GM12878 (cell line): ENCODE measurements around the gene SFT2D3. TPM values are rescaled to one million over a fixed set of nuclear protein-coding genes. Genes with fewer than 3 reads are reported as not detected.

Source experiments
- ASH2L ChIP-seq: fragments of 300-600, 200-600 bp; sonication (generic); IDR thresholded peaks from 2 replicates; pipeline ENCODE4 v1.6.1; 2017; ENCODE audit warnings: low read depth, mild to moderate bottlenecking, borderline replicate concordance
- CBFB ChIP-seq: IDR thresholded peaks from 2 replicates; pipeline ENCODE4 v1.6.1; 2016; ENCODE audit warnings: antibody characterized with exemption, low read depth
- CREB1 ChIP-seq: IDR thresholded peaks from 2 replicates; pipeline ENCODE4 v1.6.1; 2012; ENCODE audit warnings: low read depth, mild to moderate bottlenecking, inconsistent platforms
- GABPA ChIP-seq: IDR thresholded peaks from 2 replicates; pipeline ENCODE4 v1.6.1; 2014; ENCODE audit warnings: antibody characterized with exemption, low read depth, mild to moderate bottlenecking, inconsistent platforms
- HDAC2 ChIP-seq: fragments of 200-600 bp; sonication (generic); IDR thresholded peaks from 2 replicates; pipeline ENCODE4 v1.6.1; 2017
- KLF5 ChIP-seq: fragments of 450-650 bp; IDR thresholded peaks from 2 replicates; pipeline ENCODE4 v1.6.1; 2014; ENCODE audit warnings: mild to moderate bottlenecking; ENCODE audit not compliant: partially characterized antibody
- LARP7 ChIP-seq: fragments of 450-650 bp; IDR thresholded peaks from 2 replicates; pipeline ENCODE4 v1.6.1; 2017; ENCODE audit warnings: mild to moderate bottlenecking
- PAX5 ChIP-seq: IDR thresholded peaks from 2 replicates; pipeline ENCODE4 v1.6.1; 2011; ENCODE audit warnings: low read depth, low read length, borderline replicate concordance
- POU2F2 ChIP-seq: IDR thresholded peaks from 3 replicates; pipeline ENCODE4 v1.6.1; 2011; ENCODE audit warnings: low read depth, mild to moderate bottlenecking, low read length, borderline replicate concordance
- RBBP5 ChIP-seq: fragments of 200-600 bp; sonication (generic); conservative IDR thresholded peaks from 2 replicates; pipeline ENCODE4 v1.6.1; 2016
- SMAD1 ChIP-seq: fragments of 450-650 bp; IDR thresholded peaks from 2 replicates; pipeline ENCODE4 v1.6.1; 2018; ENCODE audit warnings: mild to moderate bottlenecking, low read depth; ENCODE audit not compliant: partially characterized antibody
- SMAD5 ChIP-seq: IDR thresholded peaks from 2 replicates; pipeline ENCODE4 v1.6.1; 2016; ENCODE audit warnings: antibody characterized with exemption, low read depth
- TAF1 ChIP-seq: IDR thresholded peaks from 2 replicates; pipeline ENCODE4 v1.6.1; 2011; ENCODE audit warnings: mild to moderate bottlenecking, low read depth, low read length, borderline replicate concordance
- polyA plus RNA-seq, 11 experiments: library from polyadenylated mRNA; depleted of rRNA in 4 of 11; unstranded in 6 of 11; stranded (reverse) in 5 of 11; fragments of >200 nt; fragmentation: Nextera tagmentation in 4 of 11; fragmentation: Illumina TruSeq in 1 of 11; extraction: Ambion mirVana in 4 of 11; extraction: Trizol in 1 of 11; gene quantifications; 1 replicate in 1 of 11; 2 replicates in 10 of 11; pipeline versions ENCODE4 v1.2.1 to v1.2.3, GENCODE V29; 2011 to 2016; ENCODE audit warnings: inconsistent platforms in 2 of 11, missing spikeins in 2 of 11, low read depth in 1 of 11
- total RNA-seq, 4 experiments: library from RNA; depleted of rRNA in 3 of 4; stranded (reverse); fragments of >200 nt in 3 of 4; fragmentation: Illumina TruSeq in 1 of 4; extraction: Trizol in 1 of 4; gene quantifications; 2 replicates each; pipeline versions ENCODE4 v1.2.1 to v1.2.3, GENCODE V29; 2013 to 2021
- TF ChIP-seq, protein P1 (sequence below): IDR thresholded peaks from 2 replicates; pipeline ENCODE4 v1.6.1; 2012; ENCODE audit warnings: low read depth, low read length, improper control_type of control experiment
- TF ChIP-seq, protein P2 (sequence below): IDR thresholded peaks from 2 replicates; pipeline ENCODE4 v1.6.1; 2012; ENCODE audit warnings: mild to moderate bottlenecking, low read depth, low read length
- TF ChIP-seq, protein P3 (sequence below): IDR thresholded peaks from 2 replicates; pipeline ENCODE4 v1.6.1; 2012; ENCODE audit warnings: improper control_type of control experiment, low read depth, low read length; ENCODE audit not compliant: insufficient replicate concordance
- TF ChIP-seq, protein P4 (sequence below): fragments of 450-650 bp; IDR thresholded peaks from 2 replicates; pipeline ENCODE4 v1.6.1; 2016; ENCODE audit warnings: mild to moderate bottlenecking, moderate library complexity, borderline replicate concordance

Gene SFT2D3
- total and polyA plus RNA-seq, 10 of the 15 experiments (the other 5 are each of a cell fraction or from before 2014, with no cell fraction given), result 4.2 to 8.4 (median 6.6) TPM; not detected in 4

DNA sequence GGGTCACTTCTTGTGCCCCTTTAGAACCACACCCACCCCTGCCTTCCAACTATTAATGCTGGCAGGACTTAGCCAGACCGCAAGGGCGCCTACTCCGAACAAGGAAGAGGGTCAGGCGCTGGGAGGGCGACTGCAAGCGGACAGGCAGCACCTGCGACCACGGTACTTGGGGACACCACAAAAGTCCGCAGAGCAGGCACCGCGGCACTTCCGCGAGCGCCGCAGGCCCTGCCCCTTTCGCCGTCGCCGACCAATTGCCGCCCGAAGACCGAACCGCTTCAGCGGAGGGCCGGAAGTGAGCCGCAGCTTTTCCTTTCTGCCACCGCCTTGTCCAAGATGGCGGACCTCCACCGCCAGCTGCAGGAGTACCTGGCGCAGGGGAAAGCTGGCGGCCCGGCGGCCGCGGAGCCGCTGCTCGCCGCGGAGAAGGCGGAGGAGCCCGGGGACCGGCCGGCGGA is at the start of gene SFT2D3 (continued):
- TF ChIP-seq, protein P1, sequence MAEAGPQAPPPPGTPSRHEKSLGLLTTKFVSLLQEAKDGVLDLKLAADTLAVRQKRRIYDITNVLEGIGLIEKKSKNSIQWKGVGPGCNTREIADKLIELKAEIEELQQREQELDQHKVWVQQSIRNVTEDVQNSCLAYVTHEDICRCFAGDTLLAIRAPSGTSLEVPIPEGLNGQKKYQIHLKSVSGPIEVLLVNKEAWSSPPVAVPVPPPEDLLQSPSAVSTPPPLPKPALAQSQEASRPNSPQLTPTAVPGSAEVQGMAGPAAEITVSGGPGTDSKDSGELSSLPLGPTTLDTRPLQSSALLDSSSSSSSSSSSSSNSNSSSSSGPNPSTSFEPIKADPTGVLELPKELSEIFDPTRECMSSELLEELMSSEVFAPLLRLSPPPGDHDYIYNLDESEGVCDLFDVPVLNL, result no peak
- TF ChIP-seq GABPA (peak; percentile 75), CBFB (peak; percentile 83), CREB1 (peak; percentile 67; the same call in 1 of the 2 replicates), SMAD5 (peak; percentile 82; the same call in 1 of the 2 replicates), POU2F2 (peak; percentile 83; the same call in 2 of the 3 replicates), RBBP5 (no peak), TAF1 (peak; percentile 98), LARP7 (no peak), HDAC2 (no peak), SMAD1 (peak; percentile 55), ASH2L (0 out of 2 replicates have a peak, but pooled peaks have one; percentile 14), PAX5 (no peak), KLF5 (peak; percentile 56)
- TF ChIP-seq, protein P2, sequence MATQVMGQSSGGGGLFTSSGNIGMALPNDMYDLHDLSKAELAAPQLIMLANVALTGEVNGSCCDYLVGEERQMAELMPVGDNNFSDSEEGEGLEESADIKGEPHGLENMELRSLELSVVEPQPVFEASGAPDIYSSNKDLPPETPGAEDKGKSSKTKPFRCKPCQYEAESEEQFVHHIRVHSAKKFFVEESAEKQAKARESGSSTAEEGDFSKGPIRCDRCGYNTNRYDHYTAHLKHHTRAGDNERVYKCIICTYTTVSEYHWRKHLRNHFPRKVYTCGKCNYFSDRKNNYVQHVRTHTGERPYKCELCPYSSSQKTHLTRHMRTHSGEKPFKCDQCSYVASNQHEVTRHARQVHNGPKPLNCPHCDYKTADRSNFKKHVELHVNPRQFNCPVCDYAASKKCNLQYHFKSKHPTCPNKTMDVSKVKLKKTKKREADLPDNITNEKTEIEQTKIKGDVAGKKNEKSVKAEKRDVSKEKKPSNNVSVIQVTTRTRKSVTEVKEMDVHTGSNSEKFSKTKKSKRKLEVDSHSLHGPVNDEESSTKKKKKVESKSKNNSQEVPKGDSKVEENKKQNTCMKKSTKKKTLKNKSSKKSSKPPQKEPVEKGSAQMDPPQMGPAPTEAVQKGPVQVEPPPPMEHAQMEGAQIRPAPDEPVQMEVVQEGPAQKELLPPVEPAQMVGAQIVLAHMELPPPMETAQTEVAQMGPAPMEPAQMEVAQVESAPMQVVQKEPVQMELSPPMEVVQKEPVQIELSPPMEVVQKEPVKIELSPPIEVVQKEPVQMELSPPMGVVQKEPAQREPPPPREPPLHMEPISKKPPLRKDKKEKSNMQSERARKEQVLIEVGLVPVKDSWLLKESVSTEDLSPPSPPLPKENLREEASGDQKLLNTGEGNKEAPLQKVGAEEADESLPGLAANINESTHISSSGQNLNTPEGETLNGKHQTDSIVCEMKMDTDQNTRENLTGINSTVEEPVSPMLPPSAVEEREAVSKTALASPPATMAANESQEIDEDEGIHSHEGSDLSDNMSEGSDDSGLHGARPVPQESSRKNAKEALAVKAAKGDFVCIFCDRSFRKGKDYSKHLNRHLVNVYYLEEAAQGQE, result peak; percentile 46; the same call in 1 of the 2 replicates
- TF ChIP-seq, protein P3, sequence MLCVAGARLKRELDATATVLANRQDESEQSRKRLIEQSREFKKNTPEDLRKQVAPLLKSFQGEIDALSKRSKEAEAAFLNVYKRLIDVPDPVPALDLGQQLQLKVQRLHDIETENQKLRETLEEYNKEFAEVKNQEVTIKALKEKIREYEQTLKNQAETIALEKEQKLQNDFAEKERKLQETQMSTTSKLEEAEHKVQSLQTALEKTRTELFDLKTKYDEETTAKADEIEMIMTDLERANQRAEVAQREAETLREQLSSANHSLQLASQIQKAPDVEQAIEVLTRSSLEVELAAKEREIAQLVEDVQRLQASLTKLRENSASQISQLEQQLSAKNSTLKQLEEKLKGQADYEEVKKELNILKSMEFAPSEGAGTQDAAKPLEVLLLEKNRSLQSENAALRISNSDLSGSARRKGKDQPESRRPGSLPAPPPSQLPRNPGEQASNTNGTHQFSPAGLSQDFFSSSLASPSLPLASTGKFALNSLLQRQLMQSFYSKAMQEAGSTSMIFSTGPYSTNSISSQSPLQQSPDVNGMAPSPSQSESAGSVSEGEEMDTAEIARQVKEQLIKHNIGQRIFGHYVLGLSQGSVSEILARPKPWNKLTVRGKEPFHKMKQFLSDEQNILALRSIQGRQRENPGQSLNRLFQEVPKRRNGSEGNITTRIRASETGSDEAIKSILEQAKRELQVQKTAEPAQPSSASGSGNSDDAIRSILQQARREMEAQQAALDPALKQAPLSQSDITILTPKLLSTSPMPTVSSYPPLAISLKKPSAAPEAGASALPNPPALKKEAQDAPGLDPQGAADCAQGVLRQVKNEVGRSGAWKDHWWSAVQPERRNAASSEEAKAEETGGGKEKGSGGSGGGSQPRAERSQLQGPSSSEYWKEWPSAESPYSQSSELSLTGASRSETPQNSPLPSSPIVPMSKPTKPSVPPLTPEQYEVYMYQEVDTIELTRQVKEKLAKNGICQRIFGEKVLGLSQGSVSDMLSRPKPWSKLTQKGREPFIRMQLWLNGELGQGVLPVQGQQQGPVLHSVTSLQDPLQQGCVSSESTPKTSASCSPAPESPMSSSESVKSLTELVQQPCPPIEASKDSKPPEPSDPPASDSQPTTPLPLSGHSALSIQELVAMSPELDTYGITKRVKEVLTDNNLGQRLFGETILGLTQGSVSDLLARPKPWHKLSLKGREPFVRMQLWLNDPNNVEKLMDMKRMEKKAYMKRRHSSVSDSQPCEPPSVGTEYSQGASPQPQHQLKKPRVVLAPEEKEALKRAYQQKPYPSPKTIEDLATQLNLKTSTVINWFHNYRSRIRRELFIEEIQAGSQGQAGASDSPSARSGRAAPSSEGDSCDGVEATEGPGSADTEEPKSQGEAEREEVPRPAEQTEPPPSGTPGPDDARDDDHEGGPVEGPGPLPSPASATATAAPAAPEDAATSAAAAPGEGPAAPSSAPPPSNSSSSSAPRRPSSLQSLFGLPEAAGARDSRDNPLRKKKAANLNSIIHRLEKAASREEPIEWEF, result no peak
- TF ChIP-seq, protein P4, sequence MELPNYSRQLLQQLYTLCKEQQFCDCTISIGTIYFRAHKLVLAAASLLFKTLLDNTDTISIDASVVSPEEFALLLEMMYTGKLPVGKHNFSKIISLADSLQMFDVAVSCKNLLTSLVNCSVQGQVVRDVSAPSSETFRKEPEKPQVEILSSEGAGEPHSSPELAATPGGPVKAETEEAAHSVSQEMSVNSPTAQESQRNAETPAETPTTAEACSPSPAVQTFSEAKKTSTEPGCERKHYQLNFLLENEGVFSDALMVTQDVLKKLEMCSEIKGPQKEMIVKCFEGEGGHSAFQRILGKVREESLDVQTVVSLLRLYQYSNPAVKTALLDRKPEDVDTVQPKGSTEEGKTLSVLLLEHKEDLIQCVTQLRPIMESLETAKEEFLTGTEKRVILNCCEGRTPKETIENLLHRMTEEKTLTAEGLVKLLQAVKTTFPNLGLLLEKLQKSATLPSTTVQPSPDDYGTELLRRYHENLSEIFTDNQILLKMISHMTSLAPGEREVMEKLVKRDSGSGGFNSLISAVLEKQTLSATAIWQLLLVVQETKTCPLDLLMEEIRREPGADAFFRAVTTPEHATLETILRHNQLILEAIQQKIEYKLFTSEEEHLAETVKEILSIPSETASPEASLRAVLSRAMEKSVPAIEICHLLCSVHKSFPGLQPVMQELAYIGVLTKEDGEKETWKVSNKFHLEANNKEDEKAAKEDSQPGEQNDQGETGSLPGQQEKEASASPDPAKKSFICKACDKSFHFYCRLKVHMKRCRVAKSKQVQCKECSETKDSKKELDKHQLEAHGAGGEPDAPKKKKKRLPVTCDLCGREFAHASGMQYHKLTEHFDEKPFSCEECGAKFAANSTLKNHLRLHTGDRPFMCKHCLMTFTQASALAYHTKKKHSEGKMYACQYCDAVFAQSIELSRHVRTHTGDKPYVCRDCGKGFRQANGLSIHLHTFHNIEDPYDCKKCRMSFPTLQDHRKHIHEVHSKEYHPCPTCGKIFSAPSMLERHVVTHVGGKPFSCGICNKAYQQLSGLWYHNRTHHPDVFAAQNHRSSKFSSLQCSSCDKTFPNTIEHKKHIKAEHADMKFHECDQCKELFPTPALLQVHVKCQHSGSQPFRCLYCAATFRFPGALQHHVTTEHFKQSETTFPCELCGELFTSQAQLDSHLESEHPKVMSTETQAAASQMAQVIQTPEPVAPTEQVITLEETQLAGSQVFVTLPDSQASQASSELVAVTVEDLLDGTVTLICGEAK, result peak; percentile 62; the same call in 1 of the 2 replicates
